ENCODE data around the gene ANK3.

DNA sequence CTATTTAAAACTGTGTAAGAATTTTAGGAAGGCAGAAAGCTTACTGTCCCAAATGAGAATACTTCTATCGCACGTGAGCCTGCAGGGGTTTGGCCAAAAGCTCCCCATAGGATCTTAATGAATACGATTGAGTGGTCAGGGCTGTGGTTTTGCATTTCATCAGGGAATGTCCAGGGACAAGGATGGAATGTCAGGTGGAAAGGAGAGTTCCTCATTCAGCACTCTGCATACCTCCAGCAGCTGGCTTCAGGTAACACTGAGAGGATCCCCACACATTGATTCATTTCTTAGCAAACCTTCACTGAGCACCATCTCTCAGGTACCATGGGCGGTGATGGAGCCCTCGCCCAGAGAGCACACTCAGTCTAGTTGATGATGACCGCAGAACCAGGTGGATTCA lies 27.2 kb downstream of the ANK3 start:
- TF ChIP-seq, protein P1, sequence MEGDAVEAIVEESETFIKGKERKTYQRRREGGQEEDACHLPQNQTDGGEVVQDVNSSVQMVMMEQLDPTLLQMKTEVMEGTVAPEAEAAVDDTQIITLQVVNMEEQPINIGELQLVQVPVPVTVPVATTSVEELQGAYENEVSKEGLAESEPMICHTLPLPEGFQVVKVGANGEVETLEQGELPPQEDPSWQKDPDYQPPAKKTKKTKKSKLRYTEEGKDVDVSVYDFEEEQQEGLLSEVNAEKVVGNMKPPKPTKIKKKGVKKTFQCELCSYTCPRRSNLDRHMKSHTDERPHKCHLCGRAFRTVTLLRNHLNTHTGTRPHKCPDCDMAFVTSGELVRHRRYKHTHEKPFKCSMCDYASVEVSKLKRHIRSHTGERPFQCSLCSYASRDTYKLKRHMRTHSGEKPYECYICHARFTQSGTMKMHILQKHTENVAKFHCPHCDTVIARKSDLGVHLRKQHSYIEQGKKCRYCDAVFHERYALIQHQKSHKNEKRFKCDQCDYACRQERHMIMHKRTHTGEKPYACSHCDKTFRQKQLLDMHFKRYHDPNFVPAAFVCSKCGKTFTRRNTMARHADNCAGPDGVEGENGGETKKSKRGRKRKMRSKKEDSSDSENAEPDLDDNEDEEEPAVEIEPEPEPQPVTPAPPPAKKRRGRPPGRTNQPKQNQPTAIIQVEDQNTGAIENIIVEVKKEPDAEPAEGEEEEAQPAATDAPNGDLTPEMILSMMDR (IDR thresholded peaks at IDR 0.05) = no peak
- TF ChIP-seq POLR2A (IDR thresholded peaks at IDR 0.05) = no peak

All from tibial nerve (tissue), 3 donors.